ENCODE measurements around the gene NUDT5. TPM values are rescaled to one million over a fixed set of nuclear protein-coding genes. Genes with fewer than 3 reads are reported as not detected.
A peak's percentile ranks its signal among the peaks of the same experiment; 100 is the strongest.

The NUDT5 gene
- total RNA-seq, result 51.2 and 68.4 TPM in 2 replicates

DNA sequence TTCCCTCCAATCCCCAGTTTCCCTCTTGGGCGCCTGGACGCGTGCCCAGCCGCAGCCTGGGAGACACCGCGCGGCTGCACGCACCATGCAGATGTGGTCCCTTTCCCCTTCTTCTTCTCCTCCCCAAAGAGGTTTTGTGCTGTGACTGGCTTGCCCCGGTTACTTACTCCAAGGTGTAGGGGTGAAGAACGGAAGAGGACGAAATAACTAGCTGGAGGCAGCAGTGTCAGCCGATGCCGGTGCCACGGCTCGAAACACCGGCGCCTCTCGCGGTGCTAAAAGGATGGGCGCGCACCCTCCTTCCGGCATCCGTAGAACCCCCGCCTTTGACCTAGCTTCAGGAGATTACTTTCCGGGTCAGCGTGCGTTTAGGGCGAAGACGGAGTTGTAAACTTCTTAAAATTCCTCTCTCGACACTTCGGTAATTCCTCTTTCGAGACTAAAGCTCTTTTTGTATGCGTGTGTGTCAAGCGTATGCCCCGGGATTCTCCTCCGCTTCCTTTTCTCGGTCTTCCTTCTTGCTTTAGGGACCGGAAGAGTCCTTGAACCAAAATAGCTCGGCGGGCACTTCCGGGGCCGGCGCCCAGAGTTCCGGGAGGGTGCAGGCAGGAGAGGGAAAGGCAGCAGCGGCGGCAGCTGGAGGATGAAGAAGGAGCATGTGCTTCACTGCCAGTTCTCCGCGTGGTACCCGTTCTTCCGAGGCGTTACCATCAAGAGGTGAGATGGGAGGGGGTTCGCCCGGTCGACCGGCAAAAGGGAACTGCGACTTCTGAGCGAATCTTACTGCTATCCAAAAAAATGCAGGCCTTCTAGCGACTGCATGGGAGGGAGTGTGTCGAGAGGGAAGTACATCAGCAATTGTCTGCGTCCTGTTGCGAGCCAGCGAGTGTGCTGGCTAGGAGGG lies at the start of gene NUDT5, which contains the start of gene CDC123:
Gene NUDT5, minus strand, starts transcription at position 289 of the 904 bp plus-strand sequence. CDS start 9,600 bp downstream, outside the sequence.
Gene CDC123, plus strand, starts transcription at position 586 of the 904 bp plus-strand sequence. Its CDS starts 58 bp downstream, at position 644.
- DNase-seq (ENCODE audit: low read depth), result peak; percentile 84
- Histone ChIP-seq H3K27me3 (ENCODE audit: control insufficient read depth, insufficient read depth, low read length) (no peaks in the 10 kb centered on the region), H3K36me3 (ENCODE audit: control insufficient read depth, insufficient read depth, low read length) (peaks cover 5% of the 10 kb centered on the region), H3K4me3 (ENCODE audit: low read depth, low read length) (peak within 1 kb of the TSS; percentile 75)
- TF ChIP-seq, protein P1, sequence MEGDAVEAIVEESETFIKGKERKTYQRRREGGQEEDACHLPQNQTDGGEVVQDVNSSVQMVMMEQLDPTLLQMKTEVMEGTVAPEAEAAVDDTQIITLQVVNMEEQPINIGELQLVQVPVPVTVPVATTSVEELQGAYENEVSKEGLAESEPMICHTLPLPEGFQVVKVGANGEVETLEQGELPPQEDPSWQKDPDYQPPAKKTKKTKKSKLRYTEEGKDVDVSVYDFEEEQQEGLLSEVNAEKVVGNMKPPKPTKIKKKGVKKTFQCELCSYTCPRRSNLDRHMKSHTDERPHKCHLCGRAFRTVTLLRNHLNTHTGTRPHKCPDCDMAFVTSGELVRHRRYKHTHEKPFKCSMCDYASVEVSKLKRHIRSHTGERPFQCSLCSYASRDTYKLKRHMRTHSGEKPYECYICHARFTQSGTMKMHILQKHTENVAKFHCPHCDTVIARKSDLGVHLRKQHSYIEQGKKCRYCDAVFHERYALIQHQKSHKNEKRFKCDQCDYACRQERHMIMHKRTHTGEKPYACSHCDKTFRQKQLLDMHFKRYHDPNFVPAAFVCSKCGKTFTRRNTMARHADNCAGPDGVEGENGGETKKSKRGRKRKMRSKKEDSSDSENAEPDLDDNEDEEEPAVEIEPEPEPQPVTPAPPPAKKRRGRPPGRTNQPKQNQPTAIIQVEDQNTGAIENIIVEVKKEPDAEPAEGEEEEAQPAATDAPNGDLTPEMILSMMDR (IDR thresholded peaks at IDR 0.05; ENCODE audit: insufficient read depth, low read length, severe bottlenecking), result no peak
- FAIRE-seq, result no peak

DNA sequence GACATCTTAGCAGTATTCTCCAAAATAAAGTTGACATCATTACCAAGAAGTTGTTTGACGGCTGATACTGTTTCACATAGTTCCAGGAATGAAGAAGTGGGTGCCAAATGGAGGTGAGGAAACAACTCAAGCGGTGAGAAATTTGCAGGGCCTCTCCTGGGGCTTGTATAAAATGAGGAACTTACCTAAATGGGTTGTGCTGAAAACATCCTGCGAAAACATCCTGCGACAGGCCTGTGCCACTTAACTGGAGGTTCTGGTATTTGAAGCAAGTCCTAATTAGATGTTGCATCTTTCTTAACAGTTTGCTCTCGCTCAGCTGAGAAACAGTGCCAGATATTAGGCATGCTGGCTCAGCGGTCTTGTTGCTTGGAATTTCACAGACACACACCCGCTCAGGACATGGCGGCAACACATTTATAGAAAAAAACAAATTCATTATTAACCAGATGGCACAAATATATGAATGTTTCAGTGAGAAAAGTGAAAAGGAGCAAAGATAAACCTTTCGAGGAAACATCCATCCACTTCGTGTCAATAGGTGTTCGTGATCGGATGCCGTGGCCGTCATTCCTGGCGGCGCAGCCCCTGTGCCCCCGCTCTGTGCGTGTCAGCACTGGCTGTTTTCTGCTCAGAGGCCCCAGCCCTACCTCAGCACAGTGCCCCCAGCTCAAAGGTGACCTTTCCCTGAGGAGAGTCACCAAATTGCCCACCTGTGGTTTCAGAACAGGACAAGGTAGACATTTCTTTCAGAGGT lies 48.4 kb upstream of the NUDT5 start:
- Histone ChIP-seq H3K27me3 (ENCODE audit: control insufficient read depth, insufficient read depth, low read length) (no peaks in the 10 kb centered on the region), H3K36me3 (ENCODE audit: control insufficient read depth, insufficient read depth, low read length) (peaks cover 9% of the 10 kb centered on the region), H3K4me3 (ENCODE audit: low read depth, low read length) (no peak overlapping the region)
- TF ChIP-seq, protein P1 (IDR thresholded peaks at IDR 0.05; ENCODE audit: insufficient read depth, low read length, severe bottlenecking), result no peak
- FAIRE-seq (no peak), DNase-seq (ENCODE audit: low read depth) (no peak)

DNA sequence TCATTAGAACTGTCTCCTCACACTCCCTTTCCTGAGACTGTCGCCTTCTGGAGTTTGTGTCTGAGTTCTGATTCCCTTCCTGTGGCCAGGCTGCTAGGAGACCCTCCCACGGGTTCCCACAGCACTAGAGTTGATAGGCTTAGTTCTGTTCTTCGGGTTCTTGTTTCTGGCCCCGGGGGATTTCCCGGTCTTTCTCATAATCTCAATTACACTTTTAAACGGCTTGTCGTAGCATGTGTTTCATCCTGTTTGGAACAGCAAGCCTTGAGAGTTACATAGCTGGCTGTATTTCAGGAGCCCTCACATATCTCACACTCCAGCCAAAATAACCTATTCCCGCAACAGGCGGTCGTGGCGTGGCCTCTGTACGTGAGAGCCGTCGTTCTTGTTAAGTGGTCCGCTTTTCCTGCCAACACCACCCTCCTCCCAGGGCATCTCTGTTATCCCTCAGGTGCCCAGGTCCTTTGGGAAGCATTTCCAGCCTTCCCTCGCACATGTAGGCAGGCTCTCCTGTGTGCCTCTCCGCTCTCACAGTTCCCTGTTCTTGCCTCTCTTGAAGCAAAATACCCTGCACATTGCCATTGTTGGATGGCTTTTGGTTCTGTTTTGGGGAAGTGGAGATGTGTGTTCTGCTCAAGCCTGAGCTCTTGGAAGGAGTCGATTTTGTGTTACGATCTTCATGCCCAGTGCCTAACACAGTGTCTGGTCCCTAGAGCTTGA lies 46.3 kb upstream of the NUDT5 start:
- DNase-seq (ENCODE audit: low read depth) (peak; percentile 92), FAIRE-seq (peak; percentile 28)
- H3K4me3 ChIP-seq (ENCODE audit: low read depth, low read length), result no peak overlapping the region
- peaks cover 12% of the 10 kb centered on the region for H3K36me3 ChIP-seq (ENCODE audit: control insufficient read depth, insufficient read depth, low read length)
- H3K27me3 ChIP-seq (ENCODE audit: control insufficient read depth, insufficient read depth, low read length), result no peaks in the 10 kb centered on the region
- TF ChIP-seq, protein P1 (IDR thresholded peaks at IDR 0.05; ENCODE audit: insufficient read depth, low read length, severe bottlenecking), result no peak

DNA sequence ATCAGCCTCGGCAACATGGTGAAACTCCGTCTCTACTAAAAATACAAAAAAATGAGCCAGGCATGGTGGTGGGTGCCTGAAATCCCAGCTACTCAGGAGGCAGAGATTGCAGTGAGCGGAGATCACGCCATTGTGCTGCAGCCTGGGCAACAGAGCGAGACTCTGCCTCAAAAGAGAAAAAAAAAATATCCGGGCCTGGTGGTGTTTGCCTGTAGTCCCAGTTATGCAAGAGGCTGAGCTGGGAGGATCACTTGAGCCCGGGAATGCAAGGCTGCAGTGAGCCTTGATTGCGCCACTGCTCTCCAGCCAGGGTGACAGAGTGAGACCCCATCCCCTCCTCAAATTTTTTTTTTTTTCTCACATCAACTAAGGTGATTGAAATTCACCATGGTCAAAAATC lies 43.1 kb upstream of the NUDT5 start:
- Histone ChIP-seq H3K4me3 (ENCODE audit: low read depth, low read length) (no peak overlapping the region), H3K27me3 (ENCODE audit: control insufficient read depth, insufficient read depth, low read length) (no peaks in the 10 kb centered on the region), H3K36me3 (ENCODE audit: control insufficient read depth, insufficient read depth, low read length) (peaks cover 3% of the 10 kb centered on the region)
- TF ChIP-seq, protein P1 (IDR thresholded peaks at IDR 0.05; ENCODE audit: insufficient read depth, low read length, severe bottlenecking), result no peak
- FAIRE-seq (no peak), DNase-seq (ENCODE audit: low read depth) (no peak)

DNA sequence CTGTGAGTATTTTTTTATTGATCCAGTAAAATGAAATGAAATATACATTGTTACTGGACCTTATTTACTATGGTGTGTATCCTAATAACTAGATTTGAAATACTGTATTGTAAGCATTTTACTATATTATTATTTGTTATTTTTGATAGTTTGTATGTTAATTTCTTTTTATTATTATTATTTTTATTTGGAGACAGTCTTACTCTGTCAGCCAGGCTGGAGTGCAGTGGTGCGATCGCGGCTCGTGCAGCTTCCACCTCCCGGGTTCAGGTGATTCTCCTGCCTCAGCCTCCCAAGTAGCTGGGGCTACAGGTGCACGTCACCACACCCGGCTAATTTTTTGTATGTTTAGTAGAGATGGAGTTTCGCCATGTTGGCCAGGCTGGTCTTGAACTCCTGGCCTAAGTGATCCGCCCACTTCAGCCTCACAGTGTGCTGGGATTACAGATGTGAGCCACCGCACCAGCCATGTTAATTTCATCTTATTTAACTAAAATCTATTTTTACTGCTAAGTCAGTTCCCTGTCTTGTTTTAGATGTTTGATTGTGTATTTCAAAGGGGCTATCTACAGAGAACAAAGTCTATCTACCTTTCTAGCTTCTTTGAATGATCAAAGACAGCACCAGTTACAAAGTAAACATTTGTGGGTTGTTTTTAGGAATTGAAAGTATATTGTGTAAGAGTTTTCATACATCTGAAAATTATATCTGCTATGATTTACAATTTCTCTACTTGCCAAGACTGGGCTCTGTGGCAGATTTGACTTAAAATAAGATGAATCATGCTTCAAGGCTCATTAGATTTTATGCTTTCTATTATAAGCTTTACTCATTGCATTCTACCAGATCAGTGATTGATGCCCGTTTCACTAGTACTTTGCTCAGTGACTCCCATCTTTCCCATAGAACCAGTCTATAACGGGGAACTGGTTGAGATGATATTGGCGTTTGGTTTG lies 41.9 kb upstream of the NUDT5 start:
- Histone ChIP-seq H3K27me3 (ENCODE audit: control insufficient read depth, insufficient read depth, low read length) (no peaks in the 10 kb centered on the region), H3K4me3 (ENCODE audit: low read depth, low read length) (no peak overlapping the region), H3K36me3 (ENCODE audit: control insufficient read depth, insufficient read depth, low read length) (peaks cover 2% of the 10 kb centered on the region)
- TF ChIP-seq, protein P1 (IDR thresholded peaks at IDR 0.05; ENCODE audit: insufficient read depth, low read length, severe bottlenecking), result no peak
- DNase-seq (ENCODE audit: low read depth) (no peak), FAIRE-seq (no peak)
